GM19395 (cell line): ENCODE data around the gene PRRC2B.
"Not testable (repeated sequence)": the region's sequence is repeated elsewhere in the genome, so short reads cannot be mapped to it uniquely, and the experiment has no call there.

Experiments
- ATAC-seq: cut with Tn5 transposase; IDR thresholded peaks from one replicate; pipeline ENCODE4 v1.9.1; 2021; ENCODE audit warnings: mild to moderate bottlenecking, moderate library complexity; ENCODE audit not compliant: unreplicated experiment

The PRRC2B gene

GRCh38 chr9:131393622-131394463 lies at the start of gene PRRC2B:
Gene PRRC2B, plus strand, starts transcription at chr9:131394086. Its CDS starts 36,059 bp downstream, at chr9:131430145.
- peak; percentile 43 for ATAC-seq

DNA sequence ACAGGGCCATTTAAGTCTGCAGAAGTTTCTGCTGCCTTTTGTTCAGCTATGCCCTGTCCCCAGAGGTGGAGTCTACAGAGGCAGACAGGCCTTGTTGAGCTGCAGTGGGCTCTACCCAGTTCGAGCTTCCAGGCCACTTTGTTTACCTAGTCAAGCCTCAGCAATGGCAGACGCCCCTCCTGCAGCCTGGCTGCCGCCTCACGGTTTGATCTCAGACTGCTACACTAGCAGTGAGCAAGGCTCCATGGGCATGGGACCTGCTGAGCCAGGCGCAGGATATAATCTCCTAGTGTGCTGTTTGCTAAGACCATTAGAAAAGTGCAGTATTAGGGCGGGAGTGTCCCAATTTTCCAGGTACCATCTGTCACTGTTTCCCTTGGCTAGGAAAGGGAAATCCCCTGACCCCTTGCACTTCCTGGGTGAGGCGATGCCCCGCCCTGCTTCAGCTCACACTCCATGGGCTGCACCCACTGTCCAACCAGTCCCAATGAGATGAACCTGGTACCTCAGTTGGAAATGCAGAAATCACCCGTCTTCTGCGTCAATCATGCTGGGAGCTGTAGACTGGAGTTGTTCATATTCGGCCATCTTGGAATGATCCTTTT lies 48.9 kb upstream of the PRRC2B start:
- not testable (repeated sequence) for ATAC-seq

DNA sequence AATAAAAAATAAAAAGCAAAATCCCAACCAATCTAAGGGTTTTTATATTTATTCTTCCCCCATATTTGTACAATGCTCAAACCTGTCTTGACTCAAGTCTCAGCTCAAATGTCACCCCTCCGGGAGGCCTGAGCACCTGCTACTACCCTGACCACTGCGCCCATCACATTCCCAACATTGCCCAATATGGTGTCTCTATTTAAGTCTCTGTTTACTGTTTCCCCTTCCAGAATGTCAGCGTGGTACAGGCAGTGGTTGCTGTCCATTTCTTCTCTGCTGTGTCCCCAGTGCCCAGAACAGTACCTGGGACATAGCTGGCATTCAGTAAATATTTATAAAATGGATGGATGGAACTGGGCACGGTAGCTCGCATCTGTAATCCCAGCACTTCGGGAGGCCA lies 47.3 kb upstream of the PRRC2B start:
- no peak for ATAC-seq

- no peak for ATAC-seq
These were observed 46.4 kb upstream of the PRRC2B start for GRCh38 chr9:131347376-131348020.

GRCh38 chr9:131348631-131349521 lies 45.0 kb upstream of the PRRC2B start:
- ATAC-seq, result no peak

GRCh38 chr9:131349522-131349880 lies 44.4 kb upstream of the PRRC2B start:
- no peak for ATAC-seq

DNA sequence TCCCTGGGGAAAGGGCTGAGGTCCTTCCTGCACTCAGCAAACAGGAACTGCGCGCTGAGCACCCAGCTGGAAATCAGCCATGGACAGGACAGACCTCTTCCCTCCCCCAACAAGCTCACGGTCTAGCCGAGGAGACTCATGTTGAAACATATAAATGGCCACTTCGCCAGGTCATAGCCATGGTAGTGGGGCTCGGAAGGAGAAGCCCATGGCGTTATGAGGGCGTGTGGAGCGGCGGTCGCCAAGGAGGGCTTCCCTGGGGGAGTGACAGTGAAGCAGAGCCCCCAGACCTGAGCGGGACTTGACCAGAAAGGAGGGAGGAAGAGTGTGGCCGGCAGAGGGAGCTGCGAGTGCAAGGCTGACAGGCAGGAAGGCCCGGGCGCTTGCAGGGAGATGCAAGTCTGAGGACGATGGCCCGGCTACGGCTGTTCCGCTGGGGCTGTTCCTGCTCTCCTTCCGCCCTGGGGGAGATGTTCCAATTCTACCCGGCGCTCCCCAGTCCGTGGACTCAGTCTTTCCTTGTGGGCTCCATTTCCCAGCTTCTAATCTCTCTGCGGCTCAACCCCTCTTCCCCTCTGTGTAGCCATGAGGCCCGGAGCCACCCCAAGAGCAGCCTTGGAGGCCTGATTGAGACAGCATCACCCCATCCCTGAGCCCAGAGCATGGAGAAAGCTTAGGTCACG lies 43.9 kb upstream of the PRRC2B start:
- no peak for ATAC-seq

DNA sequence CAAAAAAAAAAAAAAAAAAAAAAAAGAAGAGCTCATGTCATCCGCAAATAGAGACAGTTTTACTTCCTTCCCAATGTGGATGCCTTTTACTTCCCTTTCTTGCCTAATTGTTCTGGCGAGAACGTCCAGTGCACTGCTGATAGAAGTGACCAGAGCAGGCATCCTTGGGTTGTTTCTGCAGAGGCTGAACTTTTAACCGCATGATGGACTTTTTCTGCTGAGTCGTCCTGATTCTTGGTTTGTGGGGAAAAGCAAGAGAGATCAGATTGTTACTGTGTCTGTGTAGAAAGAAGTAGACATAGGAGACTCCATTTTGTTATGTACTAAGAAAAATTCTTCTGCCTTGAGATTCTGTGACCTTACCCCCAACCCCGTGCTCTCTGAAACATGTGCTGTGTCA lies 37.4 kb upstream of the PRRC2B start:
- ATAC-seq, result not testable (repeated sequence)

DNA sequence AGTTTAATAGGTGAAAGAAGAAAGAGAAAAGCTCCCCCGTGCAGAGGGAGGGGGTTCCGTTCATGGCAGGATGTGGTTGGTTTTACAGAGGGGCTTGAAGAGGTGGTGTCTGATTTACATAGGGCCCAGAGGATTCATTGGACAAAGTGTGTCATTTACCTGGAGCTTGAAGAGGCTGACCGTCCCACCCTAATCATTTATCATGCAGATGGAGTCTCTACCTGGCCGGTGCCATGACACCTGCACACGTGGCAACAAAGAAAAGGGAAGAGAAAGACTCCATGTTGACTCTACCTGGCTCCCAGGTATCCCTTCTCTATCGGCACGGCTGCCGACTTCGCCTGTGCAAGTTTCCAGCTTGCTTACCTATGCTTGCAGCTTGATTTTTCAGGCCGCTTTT lies 35.3 kb upstream of the PRRC2B start:
- ATAC-seq, result no peak

DNA sequence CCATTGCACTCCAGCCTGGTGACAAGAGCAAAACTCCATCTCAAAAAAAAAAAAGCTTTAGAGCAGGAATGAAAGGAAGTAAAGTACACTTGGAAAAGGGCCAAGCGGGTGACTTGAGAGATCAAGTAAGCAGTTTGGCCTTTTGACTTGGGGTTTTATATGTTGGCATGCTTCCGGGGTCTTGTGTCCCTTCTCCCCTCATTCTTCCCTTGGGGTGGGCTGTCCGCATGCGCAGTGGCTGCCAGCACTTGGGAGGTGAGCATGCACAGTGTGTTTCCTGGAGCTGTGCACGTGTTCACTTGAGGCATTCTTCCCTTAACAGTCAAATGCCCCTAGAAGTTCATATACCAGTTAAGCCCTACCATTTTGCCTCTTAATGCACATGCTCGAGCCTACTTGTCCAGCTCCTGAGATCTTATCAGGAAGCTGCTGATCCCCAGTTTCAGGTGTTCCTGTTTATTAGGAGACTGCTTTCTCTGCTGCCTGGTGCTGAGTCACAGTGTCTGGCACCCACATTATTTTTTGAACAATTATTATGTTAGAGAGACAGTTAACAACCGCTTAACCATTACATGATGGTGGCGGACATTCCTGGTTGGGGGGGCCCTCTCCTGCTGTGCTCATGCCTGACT lies 32.6 kb upstream of the PRRC2B start:
- no peak for ATAC-seq

GRCh38 chr9:131365546-131365945 lies 28.3 kb upstream of the PRRC2B start:
- ATAC-seq, result no peak

DNA sequence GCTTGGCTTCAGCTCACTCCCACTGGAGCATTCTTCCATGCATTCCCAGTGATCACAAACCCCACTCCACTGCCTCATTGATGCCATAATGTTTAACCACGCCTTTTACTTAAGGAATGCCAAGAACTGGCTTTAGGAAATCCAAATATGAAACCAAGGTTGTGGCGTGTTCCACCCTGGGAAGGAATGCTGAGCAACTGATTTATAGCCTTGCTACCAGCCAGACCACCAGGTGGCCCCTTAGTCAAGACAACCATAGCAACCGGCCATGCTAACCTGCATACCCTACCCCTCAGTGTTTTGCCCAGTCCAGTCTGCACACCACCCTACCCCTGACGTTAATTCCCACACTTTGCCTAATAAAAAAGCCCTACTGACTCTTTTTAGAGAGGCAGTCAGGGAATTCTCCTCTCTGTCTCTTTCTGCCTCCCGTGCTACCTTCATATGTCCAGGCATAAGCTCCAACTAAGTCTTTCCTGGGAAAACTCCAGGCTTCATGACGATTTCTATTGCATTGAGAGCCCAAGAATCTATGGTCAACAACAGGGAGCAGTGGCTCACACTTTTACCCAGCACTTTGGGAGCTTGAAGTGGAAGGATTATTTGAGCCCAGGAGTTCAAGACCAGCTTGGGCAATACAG lies 27.0 kb upstream of the PRRC2B start:
- no peak for ATAC-seq

DNA sequence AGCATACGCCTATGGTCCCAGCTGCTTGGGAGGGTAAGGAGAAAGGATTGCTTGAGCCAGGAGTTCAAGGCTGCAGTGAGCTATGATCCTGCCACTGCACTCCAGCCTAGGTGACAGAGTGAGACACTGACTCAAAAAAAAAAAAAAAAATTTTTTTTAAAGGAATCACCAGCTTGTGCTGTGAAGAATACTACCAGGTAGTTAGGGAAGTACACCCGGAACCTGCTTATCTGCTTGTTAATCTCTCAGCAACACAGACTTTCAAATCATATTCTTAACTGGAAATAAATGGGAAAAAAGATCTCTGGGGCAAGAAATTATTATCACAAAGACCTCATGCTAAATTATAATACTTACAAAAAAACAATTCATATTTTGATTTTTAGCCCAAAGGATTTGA lies 26.4 kb upstream of the PRRC2B start:
- no peak for ATAC-seq

GRCh38 chr9:131370638-131371037 lies 23.2 kb upstream of the PRRC2B start:
- no peak for ATAC-seq

DNA sequence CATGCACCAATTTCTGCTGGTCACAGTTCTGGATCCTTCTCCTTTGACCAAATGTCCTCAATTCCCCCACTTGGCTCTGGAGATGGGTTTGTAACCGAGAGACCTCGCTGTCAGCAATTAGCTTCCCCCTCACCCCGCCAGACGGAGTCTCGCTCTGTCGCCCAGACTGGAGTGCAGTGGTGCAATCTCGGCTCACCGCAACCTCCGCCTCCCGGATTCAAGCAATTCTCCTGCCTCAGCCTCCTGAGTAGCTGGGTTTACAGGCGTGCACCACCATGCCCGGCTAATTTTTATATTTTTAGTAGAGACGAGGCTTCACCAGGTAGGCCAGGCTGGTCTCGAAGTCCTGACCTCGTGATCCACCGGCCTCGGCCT lies 21.3 kb upstream of the PRRC2B start:
- not testable (repeated sequence) for ATAC-seq

GRCh38 chr9:131374638-131375037 lies 19.2 kb upstream of the PRRC2B start:
- not testable (repeated sequence) for ATAC-seq

DNA sequence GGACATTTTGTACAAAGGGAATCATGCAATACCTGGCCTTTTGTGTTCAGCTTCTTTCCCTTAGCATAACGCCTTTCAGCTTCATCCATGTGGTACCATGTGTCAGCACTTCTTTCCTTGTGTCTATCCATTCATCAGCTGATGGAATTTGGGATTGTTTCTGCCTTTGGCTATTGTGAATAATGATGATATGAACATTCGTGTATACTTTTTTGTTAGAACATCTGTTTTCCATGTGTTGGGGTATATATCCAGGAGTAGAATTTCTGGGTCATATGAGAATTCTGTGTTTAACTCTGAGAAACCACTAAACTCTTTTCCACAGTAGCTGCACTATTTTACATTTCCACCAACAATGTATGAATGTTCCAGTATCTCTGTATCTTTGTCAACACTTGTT lies 14.8 kb upstream of the PRRC2B start:
- ATAC-seq, result no peak

DNA sequence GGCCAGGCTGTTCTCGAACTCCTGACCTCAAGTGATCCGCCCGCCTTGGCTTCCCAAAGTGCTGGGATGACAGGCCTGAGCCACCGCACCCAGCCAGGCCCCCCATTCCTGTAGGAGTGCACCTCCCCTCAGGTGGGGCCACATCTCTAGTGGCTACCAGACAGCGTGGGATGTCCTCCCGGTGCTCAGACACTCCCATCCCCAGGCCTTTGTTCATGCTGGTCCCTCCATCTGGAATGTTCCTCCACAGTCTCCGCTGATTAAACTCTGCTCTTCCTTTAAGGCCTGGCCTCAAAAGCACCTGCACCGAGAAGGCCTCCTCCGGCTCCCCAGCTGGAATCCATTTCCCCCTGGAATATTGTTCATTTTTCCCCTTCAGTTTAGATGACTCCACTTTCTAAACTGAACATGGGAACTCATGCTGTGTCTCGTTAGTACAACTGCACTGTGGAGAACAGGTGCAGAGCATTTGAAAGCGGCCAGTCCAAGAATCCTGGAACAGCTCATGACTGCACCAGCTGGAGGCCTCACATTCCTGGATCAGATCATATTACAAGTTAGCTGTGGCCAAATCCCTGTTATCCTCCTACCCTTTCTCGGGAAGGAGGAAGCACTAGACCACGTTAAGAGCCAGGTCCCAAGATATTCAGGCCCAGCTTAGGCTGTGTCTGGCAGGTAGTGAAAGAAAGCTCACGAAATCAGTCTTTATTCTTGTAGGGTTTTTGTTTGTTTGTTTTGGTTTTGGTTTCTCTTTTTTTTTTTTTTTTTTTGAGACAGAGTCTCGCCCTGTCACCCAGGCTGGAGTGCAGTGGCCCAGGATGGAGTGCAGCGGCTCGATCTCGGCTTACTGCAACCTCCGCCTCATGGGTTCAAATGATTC lies 10.8 kb upstream of the PRRC2B start:
- no peak for ATAC-seq

- ATAC-seq, result no peak
These were observed 8.6 kb upstream of the PRRC2B start for GRCh38 chr9:131385296-131385695.
